HEK293T (cell line): ENCODE data around the gene SLC25A6.
"Not testable (repeated sequence)": the region's sequence is repeated elsewhere in the genome, so short reads cannot be mapped to it uniquely, and the experiment has no call there.

Source experiments
- CTCF ChIA-PET: fragments of 350-600 bp; formaldehyde crosslinking; extraction: SDS; loops from one replicate; lab custom pipeline; 2021; ENCODE audit warnings: antibody characterized with exemption, inconsistent platforms; lab: Yijun Ruan, JAX
- POLR2A ChIA-PET: fragments of 350-600 bp; formaldehyde crosslinking; extraction: SDS; loops from one replicate; lab custom pipeline; 2020; ENCODE audit warnings: antibody characterized with exemption, inconsistent platforms; lab: Yijun Ruan, JAX
- DNase-seq: peaks from one replicate; pipeline ENCODE4 v3.0.0; 2012; ENCODE audit warnings: mixed read lengths; ENCODE audit errors: extremely low spot score
- ARNT ChIP-seq: fragments of 450-650 bp; IDR thresholded peaks from 2 replicates; pipeline ENCODE4 v1.6.1; 2017; ENCODE audit warnings: mild to moderate bottlenecking
- BHLHE40 ChIP-seq: fragments of 450-650 bp; IDR thresholded peaks from 2 replicates; pipeline ENCODE4 v1.6.1; 2016; ENCODE audit warnings: mild to moderate bottlenecking, moderate library complexity, borderline replicate concordance
- CTBP1 ChIP-seq: fragments of 450-650 bp; IDR thresholded peaks from 2 replicates; pipeline ENCODE4 v1.6.1; 2016; ENCODE audit warnings: borderline replicate concordance
- ELF4 ChIP-seq: fragments of 450-650 bp; IDR thresholded peaks from 2 replicates; pipeline ENCODE4 v1.6.1; 2017; ENCODE audit warnings: antibody characterized with exemption
- FOXA1 ChIP-seq: fragments of 450-650 bp; IDR thresholded peaks from 2 replicates; pipeline ENCODE4 v1.6.1; 2016; ENCODE audit warnings: mild to moderate bottlenecking
- FOXK2 ChIP-seq: fragments of 450-650 bp; IDR thresholded peaks from 2 replicates; pipeline ENCODE4 v1.6.1; 2016; ENCODE audit warnings: mild to moderate bottlenecking
- FOXM1 ChIP-seq: fragments of 450-650 bp; IDR thresholded peaks from 2 replicates; pipeline ENCODE4 v1.6.1; 2017; ENCODE audit warnings: mild to moderate bottlenecking, borderline replicate concordance
- HDGF ChIP-seq: fragments of 450-650 bp; IDR thresholded peaks from 2 replicates; pipeline ENCODE4 v1.6.1; 2017; ENCODE audit warnings: antibody characterized with exemption, borderline replicate concordance
- L3MBTL2 ChIP-seq: fragments of 450-650 bp; conservative IDR thresholded peaks from 2 replicates; pipeline ENCODE4 v1.6.1; 2016; ENCODE audit warnings: mild to moderate bottlenecking
- LEF1 ChIP-seq: fragments of 450-650 bp; IDR thresholded peaks from 2 replicates; pipeline ENCODE4 v1.6.1; 2017; ENCODE audit warnings: mild to moderate bottlenecking, borderline replicate concordance
- NFRKB ChIP-seq: fragments of 450-650 bp; IDR thresholded peaks from 2 replicates; pipeline ENCODE4 v1.6.1; 2016; ENCODE audit warnings: mild to moderate bottlenecking, moderate library complexity
- PKNOX1 ChIP-seq: fragments of 450-650 bp; IDR thresholded peaks from 2 replicates; pipeline ENCODE4 v1.6.1; 2016
- SP1 ChIP-seq: fragments of 450-650 bp; IDR thresholded peaks from 2 replicates; pipeline ENCODE4 v1.6.1; 2017
- SUZ12 ChIP-seq: fragments of 450-650 bp; IDR thresholded peaks from 2 replicates; pipeline ENCODE4 v1.6.1; 2016; ENCODE audit warnings: mild to moderate bottlenecking
- TARDBP ChIP-seq: fragments of 450-650 bp; IDR thresholded peaks from 2 replicates; pipeline ENCODE4 v1.6.1; 2016
- ZNF384 ChIP-seq: fragments of 450-650 bp; IDR thresholded peaks from 2 replicates; pipeline ENCODE4 v1.6.1; 2016

The SLC25A6 gene

DNA sequence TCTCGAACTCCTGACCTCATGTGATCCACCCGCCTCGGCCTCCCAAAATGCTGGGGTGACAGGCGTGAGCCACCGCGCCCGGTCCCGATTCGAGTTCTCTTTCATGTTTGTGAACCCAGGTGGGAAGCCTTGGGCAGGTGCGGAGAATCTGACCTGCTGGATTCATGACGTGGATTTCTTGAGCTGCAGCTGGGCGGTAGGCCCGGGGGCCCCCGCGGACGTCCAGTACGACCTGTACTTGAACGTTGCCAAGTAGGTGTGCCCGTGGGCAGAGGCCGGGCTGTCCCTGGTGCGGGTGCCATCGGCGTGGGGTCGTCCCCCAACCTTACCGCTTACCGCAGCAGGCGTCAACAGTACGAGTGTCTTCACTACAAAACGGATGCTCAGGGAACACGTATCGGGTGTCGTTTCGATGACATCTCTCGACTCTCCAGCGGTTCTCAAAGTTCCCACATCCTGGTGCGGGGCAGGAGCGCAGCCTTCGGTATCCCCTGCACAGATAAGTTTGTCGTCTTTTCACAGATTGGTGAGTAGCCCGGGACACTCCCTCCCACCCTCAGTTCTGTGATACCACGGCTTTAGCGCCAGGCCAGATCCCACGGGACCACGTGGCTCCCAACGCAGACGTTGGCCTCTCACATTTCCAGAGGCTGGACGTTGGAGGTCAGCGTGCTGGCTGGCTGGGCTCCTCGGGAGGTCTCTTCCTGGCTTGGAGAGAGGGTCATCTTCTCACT lies 39.8 kb downstream of the SLC25A6 start:
- no peak for DNase-seq
- no peak for TF ChIP-seq ELF4
- TF ChIP-seq ARNT = no peak
- TF ChIP-seq CTBP1 = no peak
- TF ChIP-seq BHLHE40 = no peak
- no peak for TF ChIP-seq FOXM1
- no peak for TF ChIP-seq SP1
- no peak for TF ChIP-seq FOXK2
- TF ChIP-seq ZNF384 = no peak
- TF ChIP-seq LEF1 = no peak
- TF ChIP-seq HDGF = no peak
- ChIA-PET POLR2A (no interaction called here), CTCF (no interaction called here)

- POLR2A ChIA-PET, CTCF ChIA-PET, DNase-seq: not testable (repeated sequence)
Measured at GRCh38 chrX:1349606-1350005, 42.3 kb downstream of the SLC25A6 start.

- TF ChIP-seq FOXM1 (no peak), L3MBTL2 (no peak), HDGF (no peak), ARNT (no peak), TARDBP (no peak), ELF4 (no peak), ZNF384 (no peak), PKNOX1 (no peak), BHLHE40 (no peak), SUZ12 (no peak), LEF1 (no peak), FOXK2 (no peak), CTBP1 (no peak), SP1 (no peak), FOXA1 (no peak), NFRKB (no peak)
- CTCF ChIA-PET = no interaction called here
- no peak for DNase-seq
- POLR2A ChIA-PET = no interaction called here
Measured at GRCh38 chrX:1341545-1342184, 50.2 kb downstream of the SLC25A6 start.

DNA sequence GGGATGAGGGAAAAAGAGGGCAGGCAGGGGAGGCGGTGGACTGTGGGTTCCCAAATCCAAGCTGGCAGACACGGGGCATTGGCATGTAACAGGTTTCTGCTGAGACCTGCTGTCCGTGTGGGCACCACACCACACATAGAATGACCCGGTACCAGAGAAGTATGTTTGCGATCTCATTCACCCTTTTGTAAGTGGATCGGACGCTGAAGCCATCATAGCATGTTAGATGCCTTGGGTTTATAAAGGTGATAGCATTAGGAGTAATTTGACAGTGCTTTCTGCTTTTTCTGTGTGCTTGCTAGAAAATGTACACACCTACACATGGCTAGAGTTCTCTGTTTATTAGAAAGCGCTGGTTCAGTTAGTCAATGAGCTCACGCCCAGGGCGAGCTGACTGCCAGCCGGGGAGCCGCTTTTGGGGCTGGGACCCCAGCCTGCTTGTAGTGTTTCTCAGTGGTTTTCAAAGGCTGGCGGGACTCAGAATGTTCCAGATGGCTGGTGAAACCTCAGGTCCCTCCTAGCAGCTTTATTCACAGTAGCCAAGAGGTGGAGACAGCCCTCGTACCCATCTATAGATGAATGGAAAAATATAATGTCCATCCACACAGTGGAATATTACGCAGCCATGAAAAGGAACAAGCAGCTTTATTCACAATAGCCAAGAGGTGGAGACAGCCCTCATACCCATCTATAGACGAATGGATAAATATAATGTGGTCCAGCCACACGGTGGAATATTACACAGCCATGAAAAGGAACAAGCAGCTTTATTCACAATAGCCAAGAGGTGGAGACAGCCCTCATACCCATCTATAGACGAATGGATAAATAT lies 54.7 kb downstream of the SLC25A6 start:
- DNase-seq = no peak
- POLR2A ChIA-PET = no interaction called here
- TF ChIP-seq BHLHE40 = no peak
- no peak for TF ChIP-seq FOXK2
- no peak for TF ChIP-seq FOXM1
- no peak for TF ChIP-seq HDGF
- TF ChIP-seq ZNF384 = no peak
- no peak for TF ChIP-seq LEF1
- TF ChIP-seq PKNOX1 = no peak
- CTCF ChIA-PET = no interaction called here

DNA sequence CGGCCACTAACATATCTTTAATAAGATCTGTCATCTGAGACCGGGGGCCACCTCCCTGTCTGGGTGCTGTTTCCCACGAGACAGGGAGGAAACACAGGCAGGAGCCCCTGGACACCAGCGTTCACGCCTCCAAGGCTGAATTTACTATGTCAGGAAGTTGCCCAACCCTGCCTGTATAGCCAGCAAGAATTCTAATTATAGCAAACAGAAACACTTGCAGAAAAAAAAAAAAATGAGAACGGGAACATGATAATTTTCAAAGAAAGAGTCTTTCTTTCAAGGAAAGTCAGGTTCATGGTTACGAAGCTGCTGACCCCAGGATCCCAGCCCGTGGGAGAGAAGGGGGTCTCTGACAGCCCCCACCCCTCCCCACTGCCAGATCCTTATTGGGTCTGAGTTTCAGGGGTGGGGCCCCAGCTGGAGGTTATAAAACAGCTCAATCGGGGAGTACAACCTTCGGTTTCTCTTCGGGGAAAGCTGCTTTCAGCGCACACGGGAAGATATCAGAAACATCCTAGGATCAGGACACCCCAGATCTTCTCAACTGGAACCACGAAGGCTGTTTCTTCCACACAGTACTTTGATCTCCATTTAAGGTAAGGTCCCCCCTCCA lies 55.5 kb downstream of the SLC25A6 start, which contains the start of gene IL3RA:
IL3RA (plus strand) TSS at position 455 of the 613 bp plus-strand sequence. CDS start 4,981 bp downstream, outside the sequence.
- ChIA-PET CTCF (no interaction called here), POLR2A (no interaction called here)
- TF ChIP-seq HDGF (no peak), ZNF384 (no peak), ARNT (no peak), TARDBP (no peak), SUZ12 (no peak), BHLHE40 (no peak), L3MBTL2 (no peak), FOXK2 (no peak), NFRKB (no peak), LEF1 (no peak), FOXA1 (no peak), ELF4 (no peak), SP1 (no peak), CTBP1 (no peak), FOXM1 (no peak)
- no peak for DNase-seq
